Panc1 (cell line): ENCODE data around the gene NMRAL1. TPM values are rescaled to one million over a fixed set of nuclear protein-coding genes. Genes with fewer than 3 reads are reported as not detected.

Experiments used
- ATAC-seq: fragments of 200-7000 bp; cut with Tn5 transposase; 2 replicates; pipeline ENCODE4 v1.9.1; 2020; ENCODE audit warnings: mild to moderate bottlenecking, moderate library complexity
- BruUV-seq: library from RNA; stranded (reverse); fragments of 400-500 nt; replicated peaks from 2 replicates; lab custom pipeline; 2021; lab: Mats Ljungman, UMichigan
- CTCF ChIA-PET: fragments of 300-600 bp; sonication (Branson Sonifier 250); formaldehyde crosslinking; loops from one replicate; lab custom pipeline; 2022; ENCODE audit warnings: antibody characterized with exemption; lab: Charles Lee
- POLR2A ChIA-PET: fragments of 300-600 bp; sonication (Branson Sonifier 250); formaldehyde crosslinking; loops from one replicate; lab custom pipeline; 2022; ENCODE audit warnings: antibody characterized with exemption; lab: Charles Lee
- DNase-seq: peaks from one replicate; pipeline ENCODE4 v3.0.0-alpha.2; 2010; ENCODE audit warnings: low read depth, low spot score
- H3K27ac ChIP-seq: 2 replicates; pipeline ENCODE4 v1.5.1; 2011; ENCODE audit warnings: mild to moderate bottlenecking, low read length, inconsistent platforms
- H3K27me3 ChIP-seq: fragments of 200-500 bp; sonication (Bioruptor generic); 2 replicates; pipeline ENCODE4 v1.6.0; 2014; ENCODE audit warnings: low read length, inconsistent platforms; ENCODE audit not compliant: control insufficient read depth, insufficient read depth
- H3K36me3 ChIP-seq: fragments of 200-500 bp; sonication (Bioruptor generic); 2 replicates; pipeline ENCODE4 v1.5.1; 2014; ENCODE audit warnings: inconsistent platforms, mild to moderate bottlenecking, low read length, moderate library complexity; ENCODE audit not compliant: control insufficient read depth, insufficient read depth
- H3K4me1 ChIP-seq: 2 replicates; pipeline ENCODE4 v1.5.1; 2011; ENCODE audit warnings: inconsistent platforms, mild to moderate bottlenecking, low read length, moderate library complexity; ENCODE audit not compliant: control insufficient read depth, insufficient read depth
- H3K4me3 ChIP-seq, 2 experiments: 2 replicates each; pipeline ENCODE4 v1.5.1; 2011 to 2012; ENCODE audit warnings: low read depth in 2 of 2, low read length in 2 of 2, mild to moderate bottlenecking in 2 of 2, inconsistent platforms in 1 of 2, moderate library complexity in 1 of 2
- H3K9me3 ChIP-seq: fragments of 200-500 bp; sonication (Bioruptor generic); 2 replicates; pipeline ENCODE4 v1.5.1; 2014; ENCODE audit warnings: low read depth, mild to moderate bottlenecking, inconsistent platforms, low read length, moderate library complexity; ENCODE audit not compliant: control insufficient read depth, insufficient read depth
- POLR2AphosphoS5 ChIP-seq: IDR thresholded peaks from 2 replicates; pipeline ENCODE4 v1.6.1; 2012; ENCODE audit warnings: mild to moderate bottlenecking, low read depth, low read length, moderate library complexity
- SIN3A ChIP-seq: IDR thresholded peaks from 2 replicates; pipeline ENCODE4 v1.6.1; 2012; ENCODE audit warnings: low read depth, mild to moderate bottlenecking, low read length, moderate library complexity, borderline replicate concordance; ENCODE audit not compliant: insufficient read depth
- TCF7L2 ChIP-seq: IDR thresholded peaks from 2 replicates; pipeline ENCODE4 v1.6.1; 2011; ENCODE audit warnings: mild to moderate bottlenecking, low read depth, low read length, inconsistent platforms
- in situ Hi-C: cut with HindIII; loops from 2 replicates; pipeline ENCODE4 v1.10.0; 2016; ENCODE audit warnings: low sequenced_read_pairs, low pct_unique_long_range_greater_than_20kb
- intact Hi-C: fragments of 100-400 bp; cut with micrococcal nuclease; formaldehyde crosslinking; loops from one replicate; pipeline ENCODE4 v1.10.0; 2022; ENCODE audit not compliant: unreplicated experiment
- total RNA-seq: library from RNA; stranded (reverse); gene quantifications from one replicate; pipeline ENCODE4 v1.2.1, GENCODE V29; 2021; ENCODE audit not compliant: unreplicated experiment
- TF ChIP-seq, protein P1 (sequence below), 2 experiments: IDR thresholded peaks; 2 replicates each; pipeline ENCODE4 v1.6.1; 2011 to 2012; ENCODE audit warnings: low read depth in 2 of 2, control low read depth in 1 of 2, low read length in 1 of 2, mild to moderate bottlenecking in 1 of 2, moderate library complexity in 1 of 2; ENCODE audit not compliant: insufficient read depth in 1 of 2
- TF ChIP-seq, protein P2 (sequence below): fragments of 450-650 bp; IDR thresholded peaks from 2 replicates; pipeline ENCODE4 v1.5.1; 2017; ENCODE audit warnings: mild to moderate bottlenecking

NMRAL1 gene
- total RNA-seq, 1 experiment from 2014 or later, result 109 TPM

DNA sequence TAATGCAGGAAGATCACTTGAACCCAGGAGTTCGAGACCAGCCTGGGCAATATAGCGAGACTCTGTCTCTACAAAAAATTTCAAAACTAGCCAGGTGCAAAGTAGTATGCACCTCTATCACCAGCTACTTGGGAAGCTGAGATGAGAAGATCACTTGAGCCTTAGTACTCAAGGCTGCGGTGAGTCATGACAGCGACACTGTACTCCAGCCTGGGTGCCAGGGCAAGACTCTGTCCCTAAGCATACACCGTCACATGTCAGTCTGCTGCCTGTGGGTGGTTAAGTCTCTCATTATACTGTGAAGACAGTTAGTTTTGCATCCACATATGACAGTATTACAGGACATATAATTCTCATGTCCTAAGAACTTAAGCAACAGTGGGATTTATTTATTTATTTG, 21.8 kb downstream of the NMRAL1 start:
- intact Hi-C loops, result no loop called here
- ChIA-PET CTCF (no interaction called here), POLR2A (no interaction called here)
- no peak for TF ChIP-seq TCF7L2
- TF ChIP-seq POLR2AphosphoS5, result no peak
- TF ChIP-seq, protein P1, sequence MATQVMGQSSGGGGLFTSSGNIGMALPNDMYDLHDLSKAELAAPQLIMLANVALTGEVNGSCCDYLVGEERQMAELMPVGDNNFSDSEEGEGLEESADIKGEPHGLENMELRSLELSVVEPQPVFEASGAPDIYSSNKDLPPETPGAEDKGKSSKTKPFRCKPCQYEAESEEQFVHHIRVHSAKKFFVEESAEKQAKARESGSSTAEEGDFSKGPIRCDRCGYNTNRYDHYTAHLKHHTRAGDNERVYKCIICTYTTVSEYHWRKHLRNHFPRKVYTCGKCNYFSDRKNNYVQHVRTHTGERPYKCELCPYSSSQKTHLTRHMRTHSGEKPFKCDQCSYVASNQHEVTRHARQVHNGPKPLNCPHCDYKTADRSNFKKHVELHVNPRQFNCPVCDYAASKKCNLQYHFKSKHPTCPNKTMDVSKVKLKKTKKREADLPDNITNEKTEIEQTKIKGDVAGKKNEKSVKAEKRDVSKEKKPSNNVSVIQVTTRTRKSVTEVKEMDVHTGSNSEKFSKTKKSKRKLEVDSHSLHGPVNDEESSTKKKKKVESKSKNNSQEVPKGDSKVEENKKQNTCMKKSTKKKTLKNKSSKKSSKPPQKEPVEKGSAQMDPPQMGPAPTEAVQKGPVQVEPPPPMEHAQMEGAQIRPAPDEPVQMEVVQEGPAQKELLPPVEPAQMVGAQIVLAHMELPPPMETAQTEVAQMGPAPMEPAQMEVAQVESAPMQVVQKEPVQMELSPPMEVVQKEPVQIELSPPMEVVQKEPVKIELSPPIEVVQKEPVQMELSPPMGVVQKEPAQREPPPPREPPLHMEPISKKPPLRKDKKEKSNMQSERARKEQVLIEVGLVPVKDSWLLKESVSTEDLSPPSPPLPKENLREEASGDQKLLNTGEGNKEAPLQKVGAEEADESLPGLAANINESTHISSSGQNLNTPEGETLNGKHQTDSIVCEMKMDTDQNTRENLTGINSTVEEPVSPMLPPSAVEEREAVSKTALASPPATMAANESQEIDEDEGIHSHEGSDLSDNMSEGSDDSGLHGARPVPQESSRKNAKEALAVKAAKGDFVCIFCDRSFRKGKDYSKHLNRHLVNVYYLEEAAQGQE (IDR thresholded peaks at IDR 0.05; ENCODE audit: insufficient read depth in 1 of 2, low read depth in 2 of 2, low read length in 1 of 2), result no peak
- TF ChIP-seq, protein P2, sequence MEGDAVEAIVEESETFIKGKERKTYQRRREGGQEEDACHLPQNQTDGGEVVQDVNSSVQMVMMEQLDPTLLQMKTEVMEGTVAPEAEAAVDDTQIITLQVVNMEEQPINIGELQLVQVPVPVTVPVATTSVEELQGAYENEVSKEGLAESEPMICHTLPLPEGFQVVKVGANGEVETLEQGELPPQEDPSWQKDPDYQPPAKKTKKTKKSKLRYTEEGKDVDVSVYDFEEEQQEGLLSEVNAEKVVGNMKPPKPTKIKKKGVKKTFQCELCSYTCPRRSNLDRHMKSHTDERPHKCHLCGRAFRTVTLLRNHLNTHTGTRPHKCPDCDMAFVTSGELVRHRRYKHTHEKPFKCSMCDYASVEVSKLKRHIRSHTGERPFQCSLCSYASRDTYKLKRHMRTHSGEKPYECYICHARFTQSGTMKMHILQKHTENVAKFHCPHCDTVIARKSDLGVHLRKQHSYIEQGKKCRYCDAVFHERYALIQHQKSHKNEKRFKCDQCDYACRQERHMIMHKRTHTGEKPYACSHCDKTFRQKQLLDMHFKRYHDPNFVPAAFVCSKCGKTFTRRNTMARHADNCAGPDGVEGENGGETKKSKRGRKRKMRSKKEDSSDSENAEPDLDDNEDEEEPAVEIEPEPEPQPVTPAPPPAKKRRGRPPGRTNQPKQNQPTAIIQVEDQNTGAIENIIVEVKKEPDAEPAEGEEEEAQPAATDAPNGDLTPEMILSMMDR, result no peak
- TF ChIP-seq SIN3A, result no peak
- Histone ChIP-seq H3K4me3 (no peak overlapping the region), H3K9me3 (no peaks in the 10 kb centered on the region), H3K27me3 (no peaks in the 10 kb centered on the region), H3K36me3 (peaks cover 4% of the 10 kb centered on the region), H3K27ac (no peak overlapping the region), H3K4me1 (no peaks in the 10 kb centered on the region)
- DNase-seq (no peak), ATAC-seq (no peak)
- in situ Hi-C loops, result no loop called here
- BruUV-seq, result no TSS peak

DNA sequence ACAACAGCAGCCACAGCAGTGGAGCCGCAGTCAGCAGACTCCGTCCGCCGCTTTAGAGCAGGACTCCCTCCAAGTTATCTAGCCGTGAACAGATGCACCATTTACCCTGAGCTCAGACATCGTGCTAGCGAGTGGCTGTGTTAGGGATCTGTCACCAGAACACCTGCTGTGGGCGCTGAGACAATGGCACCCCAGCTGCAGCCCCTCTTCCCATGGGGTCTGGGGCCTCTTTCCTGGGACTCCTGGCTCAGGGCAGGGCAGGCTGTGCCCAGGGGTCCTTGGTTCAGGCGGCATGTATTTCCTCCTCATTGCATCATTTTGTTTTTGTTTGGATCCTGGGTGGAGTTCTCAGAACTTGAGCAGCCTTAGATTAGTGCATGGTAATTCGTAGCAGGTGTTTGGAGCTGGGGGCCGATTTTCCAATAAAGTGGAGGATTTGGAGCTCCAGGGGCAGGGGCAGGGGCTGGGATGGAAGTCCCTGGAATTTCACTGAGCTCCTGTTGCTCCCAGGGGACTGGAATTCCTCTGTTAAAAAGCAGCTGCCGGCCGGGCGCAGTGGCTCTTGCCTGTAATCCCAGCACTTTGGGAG, 23.4 kb downstream of the NMRAL1 start:
- Histone ChIP-seq H3K27me3 (no peaks in the 10 kb centered on the region), H3K4me1 (no peaks in the 10 kb centered on the region), H3K27ac (peak overlapping the region; percentile 24; the same call in 1 of the 2 replicates), H3K9me3 (no peaks in the 10 kb centered on the region), H3K4me3 (no peak overlapping the region), H3K36me3 (peaks cover 4% of the 10 kb centered on the region)
- TF ChIP-seq POLR2AphosphoS5 (no peak), SIN3A (no peak), TCF7L2 (no peak)
- TF ChIP-seq, protein P1 (IDR thresholded peaks at IDR 0.05; ENCODE audit: insufficient read depth in 1 of 2, low read depth in 2 of 2, low read length in 1 of 2), result no peak
- TF ChIP-seq, protein P2, result no peak
- ChIA-PET CTCF (no interaction called here), POLR2A (no interaction called here)
- DNase-seq (no peak), ATAC-seq (no peak)
- intact Hi-C loops (no loop called here), in situ Hi-C loops (no loop called here)
- no TSS peak for BruUV-seq
